Endothelial cell of umbilical vein (primary cell): ENCODE data around the gene PARD3B. TPM values are rescaled to one million over a fixed set of nuclear protein-coding genes. Genes with fewer than 3 reads are reported as not detected.

Experiments used
- BruUV-seq: library from RNA; stranded (reverse); fragments of 400-500 nt; replicated peaks from 2 replicates; lab custom pipeline; 2021; lab: Mats Ljungman, UMichigan
- CTCF ChIA-PET: fragments of 300-600, 350-600 bp; sonication (Branson Sonifier 250); formaldehyde crosslinking; loops from one replicate; lab custom pipeline; 2021; ENCODE audit warnings: antibody characterized with exemption, inconsistent platforms; lab: Charles Lee
- POLR2A ChIA-PET: fragments of 300-600, 350-600 bp; sonication (Branson Sonifier 250); formaldehyde crosslinking; loops from one replicate; lab custom pipeline; 2021; ENCODE audit warnings: antibody characterized with exemption, inconsistent platforms; lab: Charles Lee
- DNase-seq: peaks from one replicate; pipeline ENCODE4 v3.0.0-alpha.2; 2011; ENCODE audit warnings: low read depth, low spot score
- FAIRE-seq: peaks from 2 replicates; lab custom pipeline; 2011; peaks lifted over from hg19 to GRCh38; lab: Jason Lieb, UNC
- H2AFZ ChIP-seq: 2 replicates; pipeline ENCODE4 v1.6.0; 2012; ENCODE audit warnings: low read depth, low read length, control low read depth, inconsistent platforms
- H3K27ac ChIP-seq: 2 replicates; pipeline ENCODE4 v1.5.1; 2011; ENCODE audit warnings: low read depth, mild to moderate bottlenecking, control low read depth, low read length, moderate library complexity; ENCODE audit not compliant: insufficient read depth
- H3K27me3 ChIP-seq, 2 experiments: 2 replicates each; pipeline versions ENCODE4 v1.6.0 to v1.6.1; 2011; ENCODE audit warnings: low read length in 2 of 2, mixed read lengths in 1 of 2; ENCODE audit not compliant: control insufficient read depth in 2 of 2, insufficient read depth in 2 of 2
- H3K36me3 ChIP-seq, 2 experiments: 2 replicates in 1 of 2; 3 replicates in 1 of 2; pipeline ENCODE4 v1.5.1; 2011; ENCODE audit warnings: low read length in 2 of 2, mild to moderate bottlenecking in 1 of 2, moderate library complexity in 1 of 2; ENCODE audit not compliant: control insufficient read depth in 2 of 2, insufficient read depth in 2 of 2; ENCODE audit errors: extremely low read depth in 1 of 2
- H3K4me1 ChIP-seq: 3 replicates; pipeline ENCODE4 v1.5.1; 2011; ENCODE audit warnings: mild to moderate bottlenecking, low read length; ENCODE audit not compliant: control insufficient read depth, insufficient read depth; ENCODE audit errors: extremely low read depth
- H3K4me2 ChIP-seq: 2 replicates; pipeline ENCODE4 v1.6.1; 2011; ENCODE audit warnings: low read length, control low read depth, mixed read lengths; ENCODE audit not compliant: insufficient read depth
- H3K4me3 ChIP-seq, 3 experiments: fragments of 200-600 bp in 1 of 3; sonication (generic), shearing (Covaris generic) in 1 of 3; replicated peaks in 1 of 3; 2 replicates each; pipeline ENCODE4 v1.5.1; 2011 to 2016; ENCODE audit warnings: control low read depth in 3 of 3, low read length in 3 of 3, mild to moderate bottlenecking in 2 of 3, inconsistent platforms in 1 of 3, low read depth in 1 of 3, moderate library complexity in 1 of 3; ENCODE audit not compliant: insufficient read depth in 1 of 3
- H3K79me2 ChIP-seq: 2 replicates; pipeline ENCODE4 v1.6.0; 2012; ENCODE audit warnings: low read length, inconsistent platforms; ENCODE audit not compliant: control insufficient read depth, insufficient read depth
- H3K9ac ChIP-seq: replicated peaks from 2 replicates; pipeline ENCODE3; 2011; ENCODE audit warnings: low read length, control low read depth; ENCODE audit not compliant: insufficient read depth; ENCODE audit errors: extremely low read depth
- H3K9me1 ChIP-seq: replicated peaks from 3 replicates; pipeline ENCODE4 v1.6.0; 2011; ENCODE audit warnings: mild to moderate bottlenecking, low read length; ENCODE audit not compliant: control insufficient read depth, insufficient read depth; ENCODE audit errors: extremely low read depth
- H3K9me3 ChIP-seq: replicated peaks from 2 replicates; pipeline ENCODE4 v1.5.1; 2012; ENCODE audit warnings: low read length, inconsistent platforms; ENCODE audit not compliant: control insufficient read depth, insufficient read depth
- H4K20me1 ChIP-seq: replicated peaks from 2 replicates; pipeline ENCODE3; 2011; ENCODE audit warnings: mild to moderate bottlenecking, low read length; ENCODE audit not compliant: control insufficient read depth, insufficient read depth; ENCODE audit errors: extremely low read depth
- EZH2 ChIP-seq: IDR thresholded peaks from 2 replicates; pipeline ENCODE4 v1.6.1; 2012; ENCODE audit warnings: borderline replicate concordance, low read depth, mild to moderate bottlenecking, moderate library complexity, low read length, inconsistent platforms; ENCODE audit not compliant: severe bottlenecking
- FOS ChIP-seq: IDR thresholded peaks from 2 replicates; pipeline ENCODE4 v1.6.1; 2011; ENCODE audit warnings: mild to moderate bottlenecking, low read length, moderate library complexity, borderline replicate concordance; ENCODE audit not compliant: insufficient read depth
- GATA2 ChIP-seq: IDR thresholded peaks from 2 replicates; pipeline ENCODE4 v1.7.0; 2011; ENCODE audit warnings: low read depth, mild to moderate bottlenecking, moderate library complexity, mixed read lengths, low read length; ENCODE audit not compliant: insufficient read length, insufficient read depth
- JUN ChIP-seq: IDR thresholded peaks from 2 replicates; pipeline ENCODE4 v1.6.1; 2011; ENCODE audit warnings: borderline replicate concordance, low read depth; ENCODE audit not compliant: insufficient read length, insufficient read depth
- MYC ChIP-seq: IDR thresholded peaks from one replicate; pipeline ENCODE4 v1.6.1; 2011; ENCODE audit warnings: mild to moderate bottlenecking, low read depth, low read length
- POLR2A ChIP-seq: IDR thresholded peaks from 2 replicates; pipeline ENCODE4 v1.6.1; 2012; ENCODE audit warnings: low read depth, mild to moderate bottlenecking, control low read depth, low read length
- POLR2AphosphoS5 ChIP-seq: IDR thresholded peaks from 2 replicates; pipeline ENCODE4 v1.6.1; 2012; ENCODE audit warnings: low read depth, mild to moderate bottlenecking, control low read depth, low read length, moderate library complexity; ENCODE audit not compliant: insufficient read depth
- dilution Hi-C: fragments of 300-500 bp; cut with MboI; formaldehyde crosslinking; loops from one replicate; pipeline ENCODE4 v1.15.0; 2019; ENCODE audit warnings: low sequenced_read_pairs; ENCODE audit not compliant: extremely low pct_ligation_motif_present
- intact Hi-C: fragments of 100-400 bp; cut with micrococcal nuclease; formaldehyde crosslinking; loops from one replicate; pipeline ENCODE4 v1.10.0; 2022
- polyA plus RNA-seq, 4 experiments: library from polyadenylated mRNA; depleted of rRNA in 3 of 4; stranded (reverse) in 3 of 4; unstranded in 1 of 4; fragments of >200 nt; gene quantifications; 2 replicates each; pipeline versions ENCODE4 v1.2.1 to v1.2.3, GENCODE V29; 2011 to 2012; ENCODE audit warnings: missing spikeins in 1 of 4
- total RNA-seq: library from RNA; stranded (reverse); gene quantifications from 2 replicates; pipeline ENCODE4 v1.2.3, GENCODE V29; 2021
- TF ChIP-seq, protein P1 (sequence below), 2 donors: IDR thresholded peaks; 1 replicate in 1 of 2; 2 replicates in 1 of 2; pipeline ENCODE4 v1.5.1; 2011; ENCODE audit warnings: low read length in 2 of 2, mild to moderate bottlenecking in 2 of 2, moderate library complexity in 2 of 2, control low read depth in 1 of 2, inconsistent platforms in 1 of 2, low read depth in 1 of 2; ENCODE audit not compliant: insufficient read depth in 1 of 2; ENCODE audit errors: extremely low read depth in 1 of 2
- TF ChIP-seq, protein P2 (sequence below): IDR thresholded peaks from 2 replicates; pipeline ENCODE4 v1.6.1; 2011; ENCODE audit not compliant: insufficient read depth, insufficient read length

The PARD3B gene
- total and polyA plus RNA-seq, 2 donors (not counting 3 experiments of a cell fraction or from before 2014, with no cell fraction given): 2.2 to 30.9 TPM

DNA sequence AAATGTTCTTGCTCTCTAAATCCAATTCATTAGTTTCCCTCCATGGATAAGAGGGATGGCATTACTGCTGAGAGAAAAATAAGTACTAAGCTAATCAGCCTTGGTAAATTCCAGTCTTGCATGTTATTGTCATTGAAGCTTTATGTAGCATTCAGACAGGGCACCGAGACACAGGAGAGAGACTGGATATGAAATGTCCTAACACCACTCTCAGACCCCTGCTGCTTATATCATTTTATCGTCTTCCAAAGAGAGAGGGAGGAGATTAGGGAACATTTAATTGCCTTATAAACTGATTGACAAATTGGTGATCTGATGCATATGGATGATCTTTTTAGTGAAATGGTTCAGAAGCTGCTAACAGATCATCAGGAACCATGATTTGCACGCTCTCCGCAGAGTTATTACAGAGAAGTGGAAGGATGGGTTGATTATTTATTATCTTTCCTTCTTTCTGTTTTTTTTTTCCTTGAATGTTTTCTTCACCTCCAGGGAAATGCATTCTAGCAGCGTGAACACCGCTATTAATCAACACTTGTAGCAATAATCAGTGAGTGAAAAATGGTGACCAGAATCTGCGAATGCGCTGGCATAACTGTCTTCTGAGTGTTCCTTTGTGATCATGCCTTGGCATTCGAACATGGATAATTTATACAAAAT, 986.3 kb downstream of the PARD3B start:
- intact Hi-C loops: no loop called here
- H4K20me1 ChIP-seq: no peaks in the 10 kb centered on the region
- CTCF ChIA-PET: interaction anchor here (1.0 to 1.9 kb wide), 3 partner anchors 9 to 22 kb away, joined by 3 to 4 read pairs (median 3); no protein-coding TSS in a partner anchor

DNA sequence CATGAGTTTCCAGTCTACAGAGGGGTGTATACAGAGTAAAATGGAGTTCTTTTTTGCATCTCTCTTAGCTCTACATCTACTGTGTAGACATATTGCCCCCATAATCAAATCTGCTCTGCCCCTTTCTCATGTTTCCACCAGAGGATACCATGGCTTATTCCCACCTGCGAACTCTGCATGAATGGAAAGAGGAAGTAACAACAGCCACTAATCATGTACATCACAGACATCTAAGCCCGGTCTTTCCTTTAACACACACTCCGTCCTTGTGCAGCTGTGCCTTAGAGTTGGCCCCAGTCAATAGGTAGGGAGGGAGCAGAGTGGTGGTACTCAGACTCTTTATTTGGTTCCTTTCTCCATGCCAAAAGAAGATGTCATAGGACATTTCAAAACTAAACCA, 989.7 kb downstream of the PARD3B start:
- no peaks in the 10 kb centered on the region for H4K20me1 ChIP-seq
- POLR2A ChIA-PET: no interaction called here
- TF ChIP-seq MYC (no peak), FOS (no peak), GATA2 (no peak), JUN (no peak), POLR2A (no peak), POLR2AphosphoS5 (no peak), EZH2 (no peak)
- TF ChIP-seq, protein P1, sequence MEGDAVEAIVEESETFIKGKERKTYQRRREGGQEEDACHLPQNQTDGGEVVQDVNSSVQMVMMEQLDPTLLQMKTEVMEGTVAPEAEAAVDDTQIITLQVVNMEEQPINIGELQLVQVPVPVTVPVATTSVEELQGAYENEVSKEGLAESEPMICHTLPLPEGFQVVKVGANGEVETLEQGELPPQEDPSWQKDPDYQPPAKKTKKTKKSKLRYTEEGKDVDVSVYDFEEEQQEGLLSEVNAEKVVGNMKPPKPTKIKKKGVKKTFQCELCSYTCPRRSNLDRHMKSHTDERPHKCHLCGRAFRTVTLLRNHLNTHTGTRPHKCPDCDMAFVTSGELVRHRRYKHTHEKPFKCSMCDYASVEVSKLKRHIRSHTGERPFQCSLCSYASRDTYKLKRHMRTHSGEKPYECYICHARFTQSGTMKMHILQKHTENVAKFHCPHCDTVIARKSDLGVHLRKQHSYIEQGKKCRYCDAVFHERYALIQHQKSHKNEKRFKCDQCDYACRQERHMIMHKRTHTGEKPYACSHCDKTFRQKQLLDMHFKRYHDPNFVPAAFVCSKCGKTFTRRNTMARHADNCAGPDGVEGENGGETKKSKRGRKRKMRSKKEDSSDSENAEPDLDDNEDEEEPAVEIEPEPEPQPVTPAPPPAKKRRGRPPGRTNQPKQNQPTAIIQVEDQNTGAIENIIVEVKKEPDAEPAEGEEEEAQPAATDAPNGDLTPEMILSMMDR (IDR thresholded peaks at IDR 0.05; ENCODE audit: extremely low read depth in 1 of 2, insufficient read depth in 1 of 2, low read depth in 1 of 2, low read length in 2 of 2): no peak
- TF ChIP-seq, protein P2, sequence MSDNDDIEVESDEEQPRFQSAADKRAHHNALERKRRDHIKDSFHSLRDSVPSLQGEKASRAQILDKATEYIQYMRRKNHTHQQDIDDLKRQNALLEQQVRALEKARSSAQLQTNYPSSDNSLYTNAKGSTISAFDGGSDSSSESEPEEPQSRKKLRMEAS: no peak
- H3K9ac ChIP-seq: no peak overlapping the region
- H3K4me2 ChIP-seq: no peak overlapping the region
- no peaks in the 10 kb centered on the region for H3K9me3 ChIP-seq
- H3K4me1 ChIP-seq: no peaks in the 10 kb centered on the region
- no peak for DNase-seq
- H3K4me3 ChIP-seq: no peak overlapping the region
- H3K36me3 ChIP-seq: no peaks in the 10 kb centered on the region
- H3K27me3 ChIP-seq: no peaks in the 10 kb centered on the region
- BruUV-seq: no TSS peak
- no peaks in the 10 kb centered on the region for H3K79me2 ChIP-seq
- H2AFZ ChIP-seq: no peak overlapping the region
- dilution Hi-C loops: no loop called here
- FAIRE-seq: peak; percentile 35
- CTCF ChIA-PET: interaction anchor here (1.0 kb wide), 1 partner anchor 141 kb away, joined by 3 read pairs; no protein-coding TSS in a partner anchor
- H3K27ac ChIP-seq: no peak overlapping the region
- intact Hi-C loops: no loop called here
- no peaks in the 10 kb centered on the region for H3K9me1 ChIP-seq

More for the DNA sequence above, 986.3 kb downstream of the PARD3B start:
- H3K9me3 ChIP-seq: no peaks in the 10 kb centered on the region
- no peaks in the 10 kb centered on the region for H3K79me2 ChIP-seq
- no peak overlapping the region for H3K9ac ChIP-seq
- no peak overlapping the region for H3K27ac ChIP-seq
- no peaks in the 10 kb centered on the region for H3K4me1 ChIP-seq
- no peak for FAIRE-seq
- no peak for DNase-seq
- POLR2A ChIA-PET: no interaction called here
- dilution Hi-C loops: no loop called here
- no peak for TF ChIP-seq EZH2
- no peak for TF ChIP-seq JUN
- no peak overlapping the region for H3K4me2 ChIP-seq
- BruUV-seq: no TSS peak
- no peaks in the 10 kb centered on the region for H3K27me3 ChIP-seq
- H2AFZ ChIP-seq: no peak overlapping the region
- H3K4me3 ChIP-seq: no peak overlapping the region
- H3K9me1 ChIP-seq: no peaks in the 10 kb centered on the region
- no peaks in the 10 kb centered on the region for H3K36me3 ChIP-seq
